Colonic mucosa (tissue), 4 donors: Measurements from ENCODE around the gene HOXA13. TPM values are rescaled to one million over a fixed set of nuclear protein-coding genes. Genes with fewer than 3 reads are reported as not detected.

Experiments
- DNase-seq: peaks from one replicate; pipeline ENCODE4 v3.0.0-alpha.2; 2020
- H3K27ac ChIP-seq: fragments of 200-600 bp; one replicate; pipeline ENCODE4 v1.8.0; 2021
- H3K27me3 ChIP-seq: fragments of 200-600 bp; one replicate; pipeline ENCODE4 v1.8.0; 2021
- H3K36me3 ChIP-seq: fragments of 200-600 bp; one replicate; pipeline ENCODE4 v1.8.0; 2021
- H3K4me1 ChIP-seq: fragments of 200-600 bp; one replicate; pipeline ENCODE4 v1.8.0; 2021; ENCODE audit warnings: mild to moderate bottlenecking
- H3K4me3 ChIP-seq: fragments of 200-600 bp; one replicate; pipeline ENCODE4 v1.8.0; 2021
- H3K9ac ChIP-seq, 2 donors: one replicate each; pipeline ENCODE4 v1.7.0; 2013; ENCODE audit warnings: control low read depth in 2 of 2, low read depth in 2 of 2, low read length in 2 of 2
- H3K9me3 ChIP-seq: fragments of 200-600 bp; one replicate; pipeline ENCODE4 v1.8.0; 2021
- intact Hi-C: fragments of 100-400 bp; cut with DNase I; formaldehyde crosslinking; loops from one replicate; pipeline ENCODE4 v1.14.1; 2022
- total RNA-seq, 2 donors: library from RNA; stranded (reverse); fragmentation: NEBNext Ultra II Directional in 1 of 2; extraction: Animal tissue kit (Norgen Biotek cat#: 25700) in 1 of 2; gene quantifications; one replicate each; pipeline ENCODE4 v1.2.1, GENCODE V29; 2021
- TF ChIP-seq, protein P1 (sequence below): fragments of 200-600 bp; IDR thresholded peaks from one replicate; pipeline ENCODE4 v1.8.0; 2022; ENCODE audit warnings: antibody characterized with exemption, mild to moderate bottlenecking
- donor health status: healthy.
- donor health status: DM: no; HTN: no; CAD: no.
- donor health status: DM: no; HTN: no; CAD: no.

Gene HOXA13
- total RNA-seq, 2 donors from 2014 or later: 22.7 to 33.8 TPM

DNA sequence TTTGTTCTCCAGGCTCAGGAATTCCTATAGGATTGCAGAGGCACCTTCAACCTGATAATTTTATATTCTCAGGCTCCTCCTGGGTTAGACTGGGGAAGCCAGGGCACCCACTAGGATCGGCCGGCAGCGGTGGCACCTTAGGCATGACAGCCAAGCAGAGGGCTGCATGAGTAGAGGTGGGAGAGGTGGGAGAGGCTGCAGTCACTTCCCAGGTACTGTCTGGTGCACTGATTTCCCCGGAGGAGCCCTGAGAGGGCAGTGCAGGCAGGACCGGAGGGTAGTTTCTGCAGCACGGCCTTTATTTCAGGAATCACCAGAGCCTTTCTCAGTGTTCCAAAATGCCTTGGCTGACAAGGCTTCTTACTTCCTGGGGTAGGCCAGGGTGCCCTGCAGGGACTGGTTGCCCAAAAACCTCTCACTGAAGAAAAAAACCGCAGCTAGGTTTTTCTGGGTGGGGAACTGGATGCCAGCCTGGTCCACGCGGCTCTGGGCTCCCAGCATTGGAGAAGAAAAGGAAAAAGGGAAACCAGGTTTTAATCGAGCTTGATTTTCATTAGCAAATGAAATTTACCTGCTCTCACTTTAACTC lies 3.6 kb upstream of the HOXA13 start:
- no peaks in the 10 kb centered on the region for H3K36me3 ChIP-seq
- peak; percentile 30 for DNase-seq
- peak overlapping the region in 1 of 2 donors; percentile 93 for H3K9ac ChIP-seq
- H3K4me1 ChIP-seq: no peaks in the 10 kb centered on the region
- peaks cover 4% of the 10 kb centered on the region for H3K27me3 ChIP-seq
- peak overlapping the region; percentile 32 for H3K4me3 ChIP-seq
- intact Hi-C loops: no loop called here
- TF ChIP-seq, protein P1, sequence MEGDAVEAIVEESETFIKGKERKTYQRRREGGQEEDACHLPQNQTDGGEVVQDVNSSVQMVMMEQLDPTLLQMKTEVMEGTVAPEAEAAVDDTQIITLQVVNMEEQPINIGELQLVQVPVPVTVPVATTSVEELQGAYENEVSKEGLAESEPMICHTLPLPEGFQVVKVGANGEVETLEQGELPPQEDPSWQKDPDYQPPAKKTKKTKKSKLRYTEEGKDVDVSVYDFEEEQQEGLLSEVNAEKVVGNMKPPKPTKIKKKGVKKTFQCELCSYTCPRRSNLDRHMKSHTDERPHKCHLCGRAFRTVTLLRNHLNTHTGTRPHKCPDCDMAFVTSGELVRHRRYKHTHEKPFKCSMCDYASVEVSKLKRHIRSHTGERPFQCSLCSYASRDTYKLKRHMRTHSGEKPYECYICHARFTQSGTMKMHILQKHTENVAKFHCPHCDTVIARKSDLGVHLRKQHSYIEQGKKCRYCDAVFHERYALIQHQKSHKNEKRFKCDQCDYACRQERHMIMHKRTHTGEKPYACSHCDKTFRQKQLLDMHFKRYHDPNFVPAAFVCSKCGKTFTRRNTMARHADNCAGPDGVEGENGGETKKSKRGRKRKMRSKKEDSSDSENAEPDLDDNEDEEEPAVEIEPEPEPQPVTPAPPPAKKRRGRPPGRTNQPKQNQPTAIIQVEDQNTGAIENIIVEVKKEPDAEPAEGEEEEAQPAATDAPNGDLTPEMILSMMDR: no peak
- peak overlapping the region; percentile 92 for H3K27ac ChIP-seq
- H3K9me3 ChIP-seq: no peaks in the 10 kb centered on the region

DNA sequence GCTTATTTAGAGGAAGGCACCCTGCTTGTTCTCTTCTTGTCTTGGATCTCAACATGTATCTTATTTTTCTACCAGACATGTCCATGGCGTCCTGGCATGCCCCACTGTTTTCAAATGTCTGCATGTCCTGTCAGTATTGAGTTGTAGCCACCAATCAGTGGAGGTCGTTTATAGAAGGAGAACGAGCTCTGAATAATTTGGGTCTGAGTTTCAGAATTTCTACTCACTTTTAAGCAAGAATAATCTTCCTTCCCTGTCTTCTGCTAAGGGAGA lies 2.9 kb upstream of the HOXA13 start:
- intact Hi-C loops: no loop called here
- H3K9me3 ChIP-seq: no peaks in the 10 kb centered on the region
- no peaks in the 10 kb centered on the region for H3K36me3 ChIP-seq
- H3K9ac ChIP-seq: peak overlapping the region in 1 of 2 donors; percentile 93
- DNase-seq: peak; percentile 35
- no peaks in the 10 kb centered on the region for H3K4me1 ChIP-seq
- H3K27me3 ChIP-seq: peaks cover 4% of the 10 kb centered on the region
- H3K4me3 ChIP-seq: peak overlapping the region; percentile 32
- TF ChIP-seq, protein P1: no peak
- H3K27ac ChIP-seq: peak overlapping the region; percentile 92

DNA sequence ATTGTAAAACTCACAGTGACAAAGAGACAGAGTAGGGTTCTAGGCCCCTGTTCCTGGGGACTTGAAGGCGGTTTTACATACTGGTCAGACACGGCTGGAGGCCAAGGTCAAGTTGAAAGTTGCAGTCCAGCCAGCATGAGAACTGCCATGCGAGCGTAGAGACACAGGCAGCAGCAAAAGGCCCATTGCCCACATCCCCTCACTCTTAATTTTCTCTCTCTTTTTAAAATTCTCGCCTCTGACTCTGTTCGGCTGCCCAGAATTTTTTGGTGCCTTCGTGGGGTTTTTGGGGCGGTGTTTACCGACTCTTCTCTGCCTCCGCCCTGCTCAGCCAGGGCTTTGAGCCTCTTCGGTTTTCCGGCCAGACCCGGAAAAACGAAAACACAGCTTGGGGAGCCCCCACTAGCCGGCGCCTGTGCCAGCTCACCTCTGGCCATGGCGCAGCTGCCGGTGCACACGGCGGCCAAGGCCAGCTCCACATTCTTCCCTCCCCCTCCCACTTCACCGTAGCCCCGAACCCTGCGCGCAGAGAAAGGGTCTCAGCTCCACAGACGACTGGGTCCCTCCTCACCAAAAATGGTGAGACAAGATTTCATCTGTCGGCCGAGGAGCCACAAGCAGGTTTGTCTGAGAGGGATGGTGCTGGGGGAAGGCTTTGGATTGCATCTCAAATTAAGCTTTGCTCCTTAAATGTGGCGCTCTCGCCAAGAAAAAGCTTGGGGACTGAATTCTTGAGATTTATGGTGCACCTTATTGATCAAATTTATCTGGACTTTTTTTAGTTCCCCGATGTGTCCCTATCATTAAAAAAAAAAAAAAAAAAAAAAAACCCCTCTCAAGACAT lies 2.3 kb upstream of the HOXA13 start:
- peaks cover 4% of the 10 kb centered on the region for H3K27me3 ChIP-seq
- peak overlapping the region; percentile 92 for H3K27ac ChIP-seq
- DNase-seq: peak; percentile 32
- H3K4me3 ChIP-seq: peak overlapping the region; percentile 32
- peak overlapping the region; percentile 38 to 93 for H3K9ac ChIP-seq
- H3K4me1 ChIP-seq: no peaks in the 10 kb centered on the region
- H3K9me3 ChIP-seq: no peaks in the 10 kb centered on the region
- intact Hi-C loops: no loop called here
- H3K36me3 ChIP-seq: no peaks in the 10 kb centered on the region
- TF ChIP-seq, protein P1: no peak

DNA sequence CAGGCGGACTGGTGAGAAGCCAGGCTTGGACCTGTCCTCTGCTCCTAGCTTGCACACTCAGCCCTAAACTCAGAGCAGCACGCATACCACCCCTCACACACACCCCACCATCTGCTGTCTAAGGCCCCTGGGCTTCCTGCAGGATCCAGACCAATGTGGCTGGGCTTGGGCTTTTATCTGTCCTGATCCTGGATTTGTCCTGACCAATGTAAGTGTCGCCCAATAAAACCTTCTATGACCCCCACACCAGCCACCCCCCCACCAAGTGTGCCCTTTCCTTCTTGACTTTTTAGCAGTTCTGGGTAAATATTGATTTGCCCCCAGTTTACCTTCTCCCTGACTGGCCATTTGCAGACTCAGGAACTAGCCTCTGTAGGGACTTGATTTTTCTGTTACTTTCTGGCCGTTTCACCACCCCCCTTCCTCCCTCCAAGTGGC lies 1.7 kb upstream of the HOXA13 start:
- H3K4me3 ChIP-seq: peak overlapping the region; percentile 32
- no peaks in the 10 kb centered on the region for H3K9me3 ChIP-seq
- peak; percentile 57 for DNase-seq
- H3K27ac ChIP-seq: peak overlapping the region; percentile 92
- TF ChIP-seq, protein P1: no peak
- intact Hi-C loops: no loop called here
- no peaks in the 10 kb centered on the region for H3K36me3 ChIP-seq
- no peaks in the 10 kb centered on the region for H3K4me1 ChIP-seq
- H3K27me3 ChIP-seq: peaks cover 4% of the 10 kb centered on the region
- H3K9ac ChIP-seq: peak overlapping the region; percentile 51 to 93

DNA sequence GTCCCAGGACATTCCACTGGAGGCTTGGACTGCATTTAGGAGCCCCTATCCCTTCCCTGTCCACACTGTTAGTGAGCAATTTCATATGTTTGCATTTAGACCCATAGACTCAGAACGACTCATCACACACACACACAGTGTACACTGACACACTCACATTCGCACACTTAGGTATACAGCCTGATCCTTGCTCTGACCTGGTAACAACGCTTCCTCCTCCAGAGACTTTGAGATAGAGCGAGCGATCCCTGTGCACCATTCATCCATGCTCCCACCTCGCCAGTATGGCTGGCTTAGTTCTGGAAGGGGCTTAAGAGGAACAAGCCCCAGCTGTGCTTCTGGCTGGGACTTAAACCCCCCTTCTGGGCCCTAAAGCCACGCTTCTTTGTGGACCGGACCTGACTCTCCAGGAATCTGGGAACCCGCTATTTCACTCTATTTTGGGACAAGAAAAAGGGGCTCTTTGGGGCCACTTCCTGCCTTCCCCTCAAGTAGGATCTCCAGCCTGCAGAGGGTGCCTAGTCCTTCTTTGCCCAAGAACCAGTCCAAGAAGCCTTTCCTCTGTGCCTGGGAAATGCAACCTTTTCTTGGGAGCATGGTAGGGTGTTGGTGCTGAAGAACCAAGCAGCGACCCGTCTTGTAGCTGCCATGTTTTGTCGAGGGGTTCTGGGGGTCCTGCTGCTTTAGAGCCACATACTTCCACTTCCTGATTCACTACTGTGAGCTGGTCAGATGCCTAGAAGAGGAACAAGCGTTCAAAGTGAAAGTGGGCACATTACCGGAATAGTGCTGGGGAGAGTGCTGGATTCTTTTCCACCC lies 1.1 kb upstream of the HOXA13 start:
- peak overlapping the region; percentile 92 for H3K27ac ChIP-seq
- H3K9me3 ChIP-seq: no peaks in the 10 kb centered on the region
- peaks cover 4% of the 10 kb centered on the region for H3K27me3 ChIP-seq
- intact Hi-C loops: no loop called here
- TF ChIP-seq, protein P1: no peak
- H3K4me1 ChIP-seq: no peaks in the 10 kb centered on the region
- peak overlapping the region; percentile 51 to 93 for H3K9ac ChIP-seq
- peak overlapping the region; percentile 32 for H3K4me3 ChIP-seq
- no peaks in the 10 kb centered on the region for H3K36me3 ChIP-seq
- DNase-seq: peak; percentile 39
